BE2C (cell line): ENCODE results near the gene INO80D.

Source experiments
- DNase-seq: peaks from one replicate; pipeline ENCODE4 v3.0.0-alpha.2; 2020
- H3K27me3 ChIP-seq: fragments of 250-450 bp; sonication (Bioruptor Pico); 2 replicates; pipeline ENCODE4 v1.5.1; 2020; ENCODE audit warnings: mild to moderate bottlenecking
- H3K36me3 ChIP-seq: fragments of 250-450 bp; sonication (Bioruptor Pico); 2 replicates; pipeline ENCODE4 v1.5.1; 2020; ENCODE audit warnings: mild to moderate bottlenecking
- H3K4me1 ChIP-seq: fragments of 250-450 bp; sonication (Bioruptor Pico); 2 replicates; pipeline ENCODE4 v1.5.1; 2020
- H3K4me3 ChIP-seq: 2 replicates; pipeline ENCODE4 v1.5.1; 2011; ENCODE audit warnings: low read depth, low read length
- H3K9me3 ChIP-seq: fragments of 250-450 bp; sonication (Bioruptor Pico); 2 replicates; pipeline ENCODE4 v1.5.1; 2020
- TF ChIP-seq, protein P1 (sequence below): IDR thresholded peaks from 2 replicates; pipeline ENCODE4 v1.5.1; 2012; ENCODE audit warnings: mild to moderate bottlenecking, low read depth, low read length

Gene INO80D

DNA sequence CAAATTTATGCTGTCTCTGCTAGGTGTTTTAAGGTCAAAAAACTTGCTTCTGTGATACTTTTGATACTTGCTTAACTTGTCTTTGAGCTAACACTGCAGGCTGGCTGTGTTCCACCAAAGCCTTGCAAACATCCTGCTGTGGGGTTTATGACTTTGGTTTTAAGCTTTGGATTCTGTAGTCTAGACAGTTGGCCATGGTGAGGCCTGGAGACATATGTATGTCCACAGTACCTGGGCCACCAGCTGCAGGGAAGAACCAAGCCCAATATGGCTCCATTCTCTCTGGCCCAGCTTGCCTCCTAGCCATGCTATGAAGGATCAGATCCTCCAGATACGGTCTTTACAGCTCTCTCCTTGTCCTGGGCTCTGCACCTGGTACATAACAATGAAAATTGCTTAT is 113.9 kb downstream of the INO80D start:
- Histone ChIP-seq H3K4me3 (no peak overlapping the region), H3K36me3 (no peaks in the 10 kb centered on the region), H3K9me3 (no peaks in the 10 kb centered on the region), H3K4me1 (no peaks in the 10 kb centered on the region), H3K27me3 (no peaks in the 10 kb centered on the region)
- no peak for DNase-seq
- TF ChIP-seq, protein P1, sequence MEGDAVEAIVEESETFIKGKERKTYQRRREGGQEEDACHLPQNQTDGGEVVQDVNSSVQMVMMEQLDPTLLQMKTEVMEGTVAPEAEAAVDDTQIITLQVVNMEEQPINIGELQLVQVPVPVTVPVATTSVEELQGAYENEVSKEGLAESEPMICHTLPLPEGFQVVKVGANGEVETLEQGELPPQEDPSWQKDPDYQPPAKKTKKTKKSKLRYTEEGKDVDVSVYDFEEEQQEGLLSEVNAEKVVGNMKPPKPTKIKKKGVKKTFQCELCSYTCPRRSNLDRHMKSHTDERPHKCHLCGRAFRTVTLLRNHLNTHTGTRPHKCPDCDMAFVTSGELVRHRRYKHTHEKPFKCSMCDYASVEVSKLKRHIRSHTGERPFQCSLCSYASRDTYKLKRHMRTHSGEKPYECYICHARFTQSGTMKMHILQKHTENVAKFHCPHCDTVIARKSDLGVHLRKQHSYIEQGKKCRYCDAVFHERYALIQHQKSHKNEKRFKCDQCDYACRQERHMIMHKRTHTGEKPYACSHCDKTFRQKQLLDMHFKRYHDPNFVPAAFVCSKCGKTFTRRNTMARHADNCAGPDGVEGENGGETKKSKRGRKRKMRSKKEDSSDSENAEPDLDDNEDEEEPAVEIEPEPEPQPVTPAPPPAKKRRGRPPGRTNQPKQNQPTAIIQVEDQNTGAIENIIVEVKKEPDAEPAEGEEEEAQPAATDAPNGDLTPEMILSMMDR = no peak

- Histone ChIP-seq H3K27me3 (no peaks in the 10 kb centered on the region), H3K4me1 (no peaks in the 10 kb centered on the region), H3K36me3 (no peaks in the 10 kb centered on the region), H3K9me3 (no peaks in the 10 kb centered on the region), H3K4me3 (no peak overlapping the region)
- TF ChIP-seq, protein P1 = no peak
- no peak for DNase-seq
These were observed 115.6 kb downstream of the INO80D start for GRCh38 chr2:205970348-205970747.

- no peaks in the 10 kb centered on the region for H3K9me3 ChIP-seq
- H3K36me3 ChIP-seq = no peaks in the 10 kb centered on the region
- H3K27me3 ChIP-seq = no peaks in the 10 kb centered on the region
- no peak overlapping the region for H3K4me3 ChIP-seq
- no peak for DNase-seq
- TF ChIP-seq, protein P1 = no peak
- no peaks in the 10 kb centered on the region for H3K4me1 ChIP-seq
These were observed 116.4 kb downstream of the INO80D start for GRCh38 chr2:205969584-205969983.

GRCh38 chr2:205967391-205968075 is 118.4 kb downstream of the INO80D start:
- Histone ChIP-seq H3K4me1 (no peaks in the 10 kb centered on the region), H3K4me3 (no peak overlapping the region), H3K27me3 (no peaks in the 10 kb centered on the region), H3K9me3 (no peaks in the 10 kb centered on the region), H3K36me3 (no peaks in the 10 kb centered on the region)
- TF ChIP-seq, protein P1 = no peak
- no peak for DNase-seq

- no peak for DNase-seq
- H3K4me1 ChIP-seq = no peaks in the 10 kb centered on the region
These were observed 120.3 kb downstream of the INO80D start for GRCh38 chr2:205965707-205966106.

More at GRCh38 chr2:205965707-205966106, 120.3 kb downstream of the INO80D start:
- Histone ChIP-seq H3K9me3 (no peaks in the 10 kb centered on the region), H3K36me3 (no peaks in the 10 kb centered on the region), H3K27me3 (no peaks in the 10 kb centered on the region), H3K4me3 (no peak overlapping the region)
- TF ChIP-seq, protein P1 = no peak
